HCEC 1CT (cell line): ENCODE results near the gene DAZ2.
"Not testable (repeated sequence)": the region's sequence is repeated elsewhere in the genome, so short reads cannot be mapped to it uniquely, and the experiment has no call there.

Experiments
- DNase-seq: peaks from one replicate; pipeline ENCODE4 v3.0.0-alpha.2; 2017

The DAZ2 gene

GRCh38 chrY:23219233-23219632 is at the start of gene DAZ2:
Gene DAZ2 (plus strand): TSS chrY:23219533. CDS start chrY:23219741, 208 bp downstream.
- not testable (repeated sequence) for DNase-seq

- not testable (repeated sequence) for DNase-seq
These were observed 20.4 kb upstream of the DAZ2 start, which contains the start of gene DAZ1 for GRCh38 chrY:23198908-23199307. Gene DAZ1 (minus strand): TSS chrY:23199008. CDS start chrY:23198800, 208 bp downstream.

- not testable (repeated sequence) for DNase-seq
These were observed 11.9 kb upstream of the DAZ2 start for GRCh38 chrY:23207455-23207854.

- DNase-seq, result not testable (repeated sequence)
These were observed 9.4 kb upstream of the DAZ2 start for GRCh38 chrY:23209802-23210495.

- DNase-seq, result not testable (repeated sequence)
These were observed 8.7 kb upstream of the DAZ2 start for GRCh38 chrY:23210681-23211080.
